RWPE1 (cell line): Measurements from ENCODE around the gene GFOD1.

Experiments
- CTCF ChIA-PET: fragments of 350-600 bp; sonication (Branson Sonifier 250); formaldehyde crosslinking; extraction: SDS; loops from one replicate; lab custom pipeline; 2021; lab: Yijun Ruan, JAX
- POLR2A ChIA-PET: fragments of 400-600 bp; formaldehyde crosslinking; extraction: SDS; loops from one replicate; lab custom pipeline; 2020; ENCODE audit warnings: antibody characterized with exemption; ENCODE audit not compliant: low non-redundant PET; lab: Yijun Ruan, JAX
- DNase-seq: peaks from one replicate; pipeline ENCODE4 v3.0.0; 2012; ENCODE audit warnings: low spot score
- H3K27ac ChIP-seq: fragments of 450-650 bp; 2 replicates; pipeline ENCODE4 v1.5.1; 2017
- TF ChIP-seq, protein P1 (sequence below): fragments of 450-650 bp; conservative IDR thresholded peaks from 2 replicates; pipeline ENCODE4 v1.5.1; 2017; ENCODE audit warnings: low read depth, mild to moderate bottlenecking

The GFOD1 gene

DNA sequence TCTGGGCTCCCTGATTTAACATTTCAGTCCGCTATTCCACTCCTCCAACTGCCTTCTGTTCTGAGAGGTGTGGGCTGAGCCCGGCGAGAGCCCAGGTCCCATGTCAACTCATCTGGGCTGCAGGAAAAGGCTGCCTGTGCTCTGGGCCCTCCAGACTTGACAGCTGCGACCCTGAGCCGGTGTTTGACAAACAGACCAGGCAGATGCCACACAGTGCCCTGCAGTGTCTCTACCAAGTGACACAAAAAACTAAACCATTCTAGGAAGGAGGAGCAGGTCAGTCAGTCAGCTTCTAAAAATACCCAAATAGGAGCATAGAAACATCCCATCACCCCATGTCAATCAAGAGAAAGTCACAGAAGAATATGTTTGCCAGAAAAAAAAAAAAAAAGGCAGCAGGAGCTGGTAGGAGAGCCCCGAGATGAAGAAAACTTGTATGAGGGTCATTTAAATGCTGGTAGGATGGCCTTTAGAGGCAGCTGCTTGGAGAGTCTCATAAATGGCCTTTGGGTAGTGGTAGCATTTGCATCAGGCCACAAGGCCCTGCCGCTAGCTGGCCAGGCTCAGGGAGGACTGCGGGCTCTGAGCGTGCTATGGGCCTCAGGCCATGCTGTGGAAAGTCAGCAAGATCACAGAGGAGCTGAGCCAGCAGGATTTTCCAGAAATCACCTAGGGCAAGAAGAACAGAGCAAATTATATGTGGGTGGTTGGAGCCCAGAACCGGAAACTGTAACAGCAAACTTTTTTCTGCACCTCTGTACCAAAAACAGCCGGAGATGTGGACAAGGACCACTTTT, 36.6 kb upstream of the GFOD1 start:
- TF ChIP-seq, protein P1, sequence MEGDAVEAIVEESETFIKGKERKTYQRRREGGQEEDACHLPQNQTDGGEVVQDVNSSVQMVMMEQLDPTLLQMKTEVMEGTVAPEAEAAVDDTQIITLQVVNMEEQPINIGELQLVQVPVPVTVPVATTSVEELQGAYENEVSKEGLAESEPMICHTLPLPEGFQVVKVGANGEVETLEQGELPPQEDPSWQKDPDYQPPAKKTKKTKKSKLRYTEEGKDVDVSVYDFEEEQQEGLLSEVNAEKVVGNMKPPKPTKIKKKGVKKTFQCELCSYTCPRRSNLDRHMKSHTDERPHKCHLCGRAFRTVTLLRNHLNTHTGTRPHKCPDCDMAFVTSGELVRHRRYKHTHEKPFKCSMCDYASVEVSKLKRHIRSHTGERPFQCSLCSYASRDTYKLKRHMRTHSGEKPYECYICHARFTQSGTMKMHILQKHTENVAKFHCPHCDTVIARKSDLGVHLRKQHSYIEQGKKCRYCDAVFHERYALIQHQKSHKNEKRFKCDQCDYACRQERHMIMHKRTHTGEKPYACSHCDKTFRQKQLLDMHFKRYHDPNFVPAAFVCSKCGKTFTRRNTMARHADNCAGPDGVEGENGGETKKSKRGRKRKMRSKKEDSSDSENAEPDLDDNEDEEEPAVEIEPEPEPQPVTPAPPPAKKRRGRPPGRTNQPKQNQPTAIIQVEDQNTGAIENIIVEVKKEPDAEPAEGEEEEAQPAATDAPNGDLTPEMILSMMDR = no peak
- POLR2A ChIA-PET = no interaction called here
- DNase-seq = no peak
- CTCF ChIA-PET = interaction anchor here (0.6 to 0.7 kb wide), 2 partner anchors 531 to 1731 kb away, joined by 3 to 5 read pairs; no protein-coding TSS in a partner anchor
- H3K27ac ChIP-seq = no peak overlapping the region

DNA sequence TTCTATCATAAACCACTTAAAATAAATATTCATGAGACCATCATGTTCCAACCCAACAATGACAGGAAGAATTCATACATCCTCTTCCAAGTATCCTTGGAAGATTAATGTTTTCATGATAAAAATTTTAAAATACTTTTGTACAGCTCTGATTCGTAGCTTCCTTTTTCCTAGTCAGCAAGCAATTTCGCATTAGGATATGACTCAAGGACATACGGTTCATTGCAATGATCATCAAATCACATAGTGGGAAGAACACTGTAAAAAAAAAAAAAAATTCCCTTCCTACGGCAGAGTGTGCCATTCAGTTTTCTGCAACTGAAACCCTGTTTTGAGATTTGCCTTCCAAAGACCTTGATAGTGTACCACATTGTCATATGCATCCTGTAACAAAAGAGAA, 35.3 kb upstream of the GFOD1 start:
- peak; percentile 84 for DNase-seq
- H3K27ac ChIP-seq = peak overlapping the region; percentile 62; the same call in 1 of the 2 replicates
- TF ChIP-seq, protein P1 = no peak
- CTCF ChIA-PET = no interaction called here
- POLR2A ChIA-PET = no interaction called here

DNA sequence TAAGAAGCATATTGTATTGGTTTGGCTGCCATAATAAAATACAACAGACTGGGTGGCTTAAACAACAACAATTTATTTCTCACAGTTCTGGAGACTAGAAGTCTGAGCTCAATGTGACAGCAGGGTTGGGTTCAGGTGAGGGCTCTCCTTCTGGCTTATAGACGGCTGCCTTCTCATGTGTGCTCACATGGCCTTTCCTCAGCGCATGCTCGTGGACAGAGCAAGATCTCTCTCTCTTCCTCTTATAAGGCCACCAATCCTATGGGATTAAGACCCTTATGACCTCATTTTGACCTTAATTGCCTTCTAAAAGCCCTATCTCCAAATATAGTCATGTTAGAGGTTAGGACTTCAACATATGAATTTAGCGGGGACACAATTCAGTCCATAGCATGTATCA, 32.4 kb upstream of the GFOD1 start:
- DNase-seq = no peak
- POLR2A ChIA-PET = no interaction called here
- TF ChIP-seq, protein P1 = no peak
- H3K27ac ChIP-seq = no peak overlapping the region
- CTCF ChIA-PET = no interaction called here

DNA sequence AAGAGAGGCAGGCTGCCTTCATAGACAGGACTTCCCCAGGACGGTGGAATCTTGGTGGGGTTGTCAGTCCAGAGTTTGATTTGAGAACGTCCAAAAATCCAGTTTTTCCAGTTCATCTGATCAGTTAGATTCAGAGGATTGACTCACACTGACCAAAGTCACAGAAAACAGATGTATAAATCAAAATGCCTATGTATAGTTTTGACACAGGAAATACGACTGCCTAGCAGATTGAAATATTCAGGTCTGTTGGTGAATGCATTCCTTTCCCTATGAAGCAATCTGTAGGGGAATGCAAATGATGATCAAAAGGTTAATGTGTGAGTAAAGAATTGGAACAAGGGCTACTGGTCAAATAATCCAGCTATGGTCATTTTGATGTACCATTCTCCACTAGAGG, 29.7 kb upstream of the GFOD1 start:
- POLR2A ChIA-PET = no interaction called here
- DNase-seq = peak; percentile 85
- CTCF ChIA-PET = no interaction called here
- TF ChIP-seq, protein P1 = no peak
- H3K27ac ChIP-seq = no peak overlapping the region

DNA sequence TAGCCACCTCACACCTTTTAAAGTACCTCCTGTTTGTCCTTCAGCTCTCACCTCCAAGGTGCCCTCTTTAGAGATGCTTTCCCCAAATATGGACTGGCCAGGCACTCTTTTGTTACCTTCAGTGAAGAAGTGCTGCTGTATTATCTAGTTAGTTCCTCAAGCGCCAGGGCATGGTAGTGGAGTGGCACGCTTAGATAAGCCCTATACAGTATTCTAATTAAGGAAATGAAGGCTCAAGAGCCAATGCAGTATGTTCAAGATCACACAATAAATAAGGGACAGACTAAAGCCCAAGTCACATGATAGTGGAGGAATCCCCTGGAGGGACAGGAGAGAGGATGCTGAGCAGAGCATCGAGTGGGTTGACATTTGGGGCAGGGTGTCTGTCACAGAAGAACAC, 28.5 kb upstream of the GFOD1 start:
- ChIA-PET POLR2A (no interaction called here), CTCF (no interaction called here)
- no peak overlapping the region for H3K27ac ChIP-seq
- TF ChIP-seq, protein P1 = no peak
- no peak for DNase-seq

DNA sequence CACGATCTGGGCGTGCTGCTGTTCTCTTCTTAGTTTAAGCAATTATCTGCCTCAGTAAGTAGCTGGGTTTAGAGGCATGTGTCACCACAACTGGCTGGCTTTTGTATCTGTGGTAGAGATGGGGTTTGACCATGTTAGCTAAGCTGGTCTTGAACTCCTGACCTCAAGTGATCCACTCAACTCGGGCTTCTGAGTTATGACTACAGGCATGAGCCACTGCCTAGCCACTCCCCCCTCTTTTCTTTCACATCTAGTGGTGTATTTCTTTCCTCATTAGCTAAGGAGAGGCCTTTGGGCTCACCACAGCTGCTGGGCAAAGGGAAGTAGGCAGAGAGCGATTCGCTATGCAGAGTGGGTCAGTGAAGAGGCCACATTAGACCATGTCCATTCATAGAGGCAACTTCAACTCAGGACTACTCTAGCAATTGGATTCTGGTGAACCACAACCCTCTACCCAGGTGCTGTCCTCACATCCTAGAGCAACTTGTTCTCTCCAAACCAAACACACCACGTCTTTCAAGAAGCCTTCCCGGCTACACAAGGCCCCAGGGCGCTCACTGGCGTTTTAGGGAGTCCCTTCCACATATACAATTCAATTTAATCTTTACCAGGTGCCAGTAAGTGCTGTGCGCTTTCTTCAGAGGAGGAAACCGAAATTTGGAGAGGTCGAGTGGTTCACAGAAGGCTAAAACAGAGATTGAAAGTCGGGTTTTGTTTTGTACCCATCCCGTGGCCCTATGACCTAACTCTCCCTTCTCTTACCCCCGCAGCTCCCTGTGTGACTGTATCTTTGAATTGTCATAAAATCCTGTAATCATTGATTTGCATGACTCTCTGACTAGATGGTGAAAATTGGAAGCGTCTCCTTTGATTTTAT, 26.5 kb upstream of the GFOD1 start:
- no peak for DNase-seq
- TF ChIP-seq, protein P1 = no peak
- no peak overlapping the region for H3K27ac ChIP-seq
- ChIA-PET POLR2A (no interaction called here), CTCF (no interaction called here)
